Measurements from ENCODE around the gene ACP2. TPM values are rescaled to one million over a fixed set of nuclear protein-coding genes. Genes with fewer than 3 reads are reported as not detected.

The ACP2 gene
- total and polyA plus RNA-seq, 2 experiments from 2014 or later, result 29.6 to 31.5 TPM

DNA sequence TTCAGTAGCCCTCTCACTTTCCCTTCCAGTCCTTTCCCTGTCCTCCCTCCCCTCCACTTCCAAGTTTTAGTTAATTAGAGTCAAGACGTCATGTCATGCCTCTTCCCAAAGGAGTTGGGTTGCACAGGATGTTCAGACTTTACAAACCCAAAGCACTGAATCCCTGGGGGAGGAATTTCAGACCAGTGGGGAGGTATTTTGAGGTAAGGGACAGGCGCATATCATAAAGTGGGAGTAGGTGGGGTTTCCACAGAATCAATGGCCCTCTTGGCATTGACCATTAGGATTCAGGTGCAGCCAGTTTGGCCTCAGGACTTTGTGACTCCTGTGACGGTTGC, 733 bp upstream of the ACP2 start:
- Histone ChIP-seq H2AFZ (peak overlapping the region; percentile 83), H3K9me2 (replicated peaks; ENCODE audit: insufficient read depth) (no peaks in the 10 kb centered on the region), H3K4me2 (peak overlapping the region; percentile 85), H3K27me3 (no peaks in the 10 kb centered on the region), H3K27ac (peak overlapping the region; percentile 86), H3K79me2 (peaks cover 15% of the 10 kb centered on the region), H3K4me3 (peak overlapping the region; percentile 84), H3K9me3 (ENCODE audit: low read depth) (no peaks in the 10 kb centered on the region), H3K36me3 (replicated peaks; ENCODE audit: insufficient read depth, low read depth) (no peaks in the 10 kb centered on the region), H3K4me1 (ENCODE audit: insufficient read depth) (peaks cover 6% of the 10 kb centered on the region), H4K20me1 (ENCODE audit: insufficient read depth, poor library complexity, severe bottlenecking) (no peaks in the 10 kb centered on the region)
- no peak for DNase-seq (ENCODE audit: low spot score)
- TF ChIP-seq EZH2 (IDR thresholded peaks at IDR 0.05; ENCODE audit: borderline replicate concordance) (no peak), EZH2phosphoT487 (IDR thresholded peaks at IDR 0.05; ENCODE audit: low read depth, severe bottlenecking, unreplicated experiment) (no peak)
- TF ChIP-seq, protein P1, sequence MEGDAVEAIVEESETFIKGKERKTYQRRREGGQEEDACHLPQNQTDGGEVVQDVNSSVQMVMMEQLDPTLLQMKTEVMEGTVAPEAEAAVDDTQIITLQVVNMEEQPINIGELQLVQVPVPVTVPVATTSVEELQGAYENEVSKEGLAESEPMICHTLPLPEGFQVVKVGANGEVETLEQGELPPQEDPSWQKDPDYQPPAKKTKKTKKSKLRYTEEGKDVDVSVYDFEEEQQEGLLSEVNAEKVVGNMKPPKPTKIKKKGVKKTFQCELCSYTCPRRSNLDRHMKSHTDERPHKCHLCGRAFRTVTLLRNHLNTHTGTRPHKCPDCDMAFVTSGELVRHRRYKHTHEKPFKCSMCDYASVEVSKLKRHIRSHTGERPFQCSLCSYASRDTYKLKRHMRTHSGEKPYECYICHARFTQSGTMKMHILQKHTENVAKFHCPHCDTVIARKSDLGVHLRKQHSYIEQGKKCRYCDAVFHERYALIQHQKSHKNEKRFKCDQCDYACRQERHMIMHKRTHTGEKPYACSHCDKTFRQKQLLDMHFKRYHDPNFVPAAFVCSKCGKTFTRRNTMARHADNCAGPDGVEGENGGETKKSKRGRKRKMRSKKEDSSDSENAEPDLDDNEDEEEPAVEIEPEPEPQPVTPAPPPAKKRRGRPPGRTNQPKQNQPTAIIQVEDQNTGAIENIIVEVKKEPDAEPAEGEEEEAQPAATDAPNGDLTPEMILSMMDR (IDR thresholded peaks at IDR 0.05; ENCODE audit: poor library complexity), result no peak
- 85% methylated on average over 3 of the region's 3 CpGs for WGBS (ENCODE audit: low lambda C conversion rate, missing lambda C conversion rate)

DNA sequence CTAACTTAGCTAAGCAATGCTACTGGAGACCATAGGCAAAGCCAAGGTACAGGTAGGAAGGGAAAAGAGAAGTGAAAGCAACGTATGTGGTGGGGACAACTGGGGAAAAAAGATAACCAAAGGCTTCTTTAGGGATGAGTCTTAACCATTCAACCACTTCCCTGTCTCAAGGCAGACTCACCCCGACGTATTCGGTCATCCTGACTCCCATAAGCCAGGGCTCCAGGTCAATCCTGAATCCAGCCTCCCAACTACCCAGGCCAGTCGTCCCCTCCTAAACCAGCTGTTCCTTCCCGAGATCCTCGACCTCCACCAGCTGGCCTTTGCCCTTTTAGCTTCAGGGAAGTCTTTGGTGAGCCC, 330 bp downstream of the ACP2 start:
- Histone ChIP-seq H3K27me3 (no peaks in the 10 kb centered on the region), H3K4me2 (peak overlapping the region; percentile 82), H3K36me3 (replicated peaks; ENCODE audit: insufficient read depth, low read depth) (no peaks in the 10 kb centered on the region), H4K20me1 (ENCODE audit: insufficient read depth, poor library complexity, severe bottlenecking) (no peaks in the 10 kb centered on the region), H3K4me3 (peak overlapping the region; percentile 84), H2AFZ (peak overlapping the region; percentile 83), H3K9me3 (ENCODE audit: low read depth) (no peaks in the 10 kb centered on the region), H3K79me2 (peaks cover 15% of the 10 kb centered on the region), H3K27ac (peak overlapping the region; percentile 86), H3K9me2 (replicated peaks; ENCODE audit: insufficient read depth) (no peaks in the 10 kb centered on the region), H3K4me1 (ENCODE audit: insufficient read depth) (peaks cover 5% of the 10 kb centered on the region)
- WGBS (ENCODE audit: low lambda C conversion rate, missing lambda C conversion rate), result 45% methylated on average over 7 of the region's 7 CpGs
- no peak for TF ChIP-seq EZH2 (IDR thresholded peaks at IDR 0.05; ENCODE audit: borderline replicate concordance)
- no peak for TF ChIP-seq EZH2phosphoT487 (IDR thresholded peaks at IDR 0.05; ENCODE audit: low read depth, severe bottlenecking, unreplicated experiment)
- TF ChIP-seq, protein P1 (IDR thresholded peaks at IDR 0.05; ENCODE audit: poor library complexity), result no peak
- no peak for DNase-seq (ENCODE audit: low spot score)

DNA sequence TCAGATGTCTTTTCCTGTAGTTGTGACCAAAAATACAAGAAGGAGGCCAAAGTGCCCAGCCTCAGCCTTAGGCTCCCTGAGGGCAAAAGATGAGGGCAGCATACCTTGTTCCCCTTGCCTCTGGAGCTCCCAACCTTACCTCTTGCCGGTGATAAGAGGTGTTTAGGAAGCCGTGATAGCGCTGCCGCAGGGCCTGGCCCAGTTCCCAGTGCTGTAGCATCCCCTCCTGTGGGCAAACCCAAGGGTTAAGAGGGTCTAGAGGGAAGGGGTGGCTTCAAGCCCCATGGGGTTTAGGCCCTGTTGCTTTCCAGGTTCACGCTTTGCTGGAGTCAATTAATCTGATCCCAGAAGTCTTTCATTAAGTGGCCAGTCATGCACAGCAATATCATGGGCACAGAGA, 1.1 kb downstream of the ACP2 start:
- H3K27ac ChIP-seq, result no peak overlapping the region
- H3K36me3 ChIP-seq (replicated peaks; ENCODE audit: insufficient read depth, low read depth), result no peaks in the 10 kb centered on the region
- no peak for DNase-seq (ENCODE audit: low spot score)
- peaks cover 15% of the 10 kb centered on the region for H3K79me2 ChIP-seq
- no peaks in the 10 kb centered on the region for H3K9me2 ChIP-seq (replicated peaks; ENCODE audit: insufficient read depth)
- H3K9me3 ChIP-seq (ENCODE audit: low read depth), result no peaks in the 10 kb centered on the region
- peak overlapping the region; percentile 82 for H3K4me2 ChIP-seq
- TF ChIP-seq, protein P1 (IDR thresholded peaks at IDR 0.05; ENCODE audit: poor library complexity), result no peak
- TF ChIP-seq EZH2phosphoT487 (IDR thresholded peaks at IDR 0.05; ENCODE audit: low read depth, severe bottlenecking, unreplicated experiment) (no peak), EZH2 (IDR thresholded peaks at IDR 0.05; ENCODE audit: borderline replicate concordance) (no peak)
- H3K27me3 ChIP-seq, result no peaks in the 10 kb centered on the region
- 89% methylated on average over 5 of the region's 5 CpGs for WGBS (ENCODE audit: low lambda C conversion rate, missing lambda C conversion rate)
- H2AFZ ChIP-seq, result no peak overlapping the region
- H4K20me1 ChIP-seq (ENCODE audit: insufficient read depth, poor library complexity, severe bottlenecking), result no peaks in the 10 kb centered on the region
- H3K4me1 ChIP-seq (ENCODE audit: insufficient read depth), result peaks cover 8% of the 10 kb centered on the region
- no peak overlapping the region for H3K4me3 ChIP-seq

All from hepatocyte (in vitro differentiated cells).